ENCODE measurements around the gene BIRC5.
A peak's percentile ranks its signal among the peaks of the same experiment; 100 is the strongest.
"Not testable (repeated sequence)": the region's sequence is repeated elsewhere in the genome, so short reads cannot be mapped to it uniquely, and the experiment has no call there.

BIRC5 gene

GRCh38 chr17:78214016-78214705 is at the start of gene BIRC5:
Gene BIRC5 (plus strand): TSS chr17:78214253. CDS start chr17:78214317, 64 bp downstream.
- peak; percentile 46 for DNase-seq

- DNase-seq = no peak
Observed at GRCh38 chr17:78164748-78165607, 49.1 kb upstream of the BIRC5 start.

DNA sequence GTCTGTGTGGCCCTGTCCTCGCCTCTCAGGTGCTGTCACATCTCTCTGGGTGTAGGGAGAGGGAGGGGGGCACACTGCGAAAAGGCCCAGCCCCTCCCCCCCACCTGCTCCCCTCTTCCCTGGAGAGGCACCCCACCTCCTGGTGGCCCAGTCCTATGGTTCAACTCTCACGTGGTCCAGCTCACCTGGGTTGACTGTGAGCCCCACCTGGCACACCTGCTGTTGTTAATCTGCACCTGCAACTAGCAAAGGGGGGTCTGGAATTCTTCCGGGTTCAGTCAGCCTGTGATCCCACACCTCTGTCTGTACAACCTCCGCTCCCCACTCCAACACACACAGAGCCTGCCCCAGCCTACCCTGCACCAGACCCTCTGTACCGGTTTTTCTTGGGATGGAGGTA is 47.6 kb upstream of the BIRC5 start:
- no peak for DNase-seq

- peak; percentile 51 for DNase-seq
Observed at GRCh38 chr17:78168242-78168902, 45.7 kb upstream of the BIRC5 start, which contains the start of gene SYNGR2. Gene SYNGR2 (plus strand): TSS chr17:78168581. CDS start chr17:78168617, 36 bp downstream.

DNA sequence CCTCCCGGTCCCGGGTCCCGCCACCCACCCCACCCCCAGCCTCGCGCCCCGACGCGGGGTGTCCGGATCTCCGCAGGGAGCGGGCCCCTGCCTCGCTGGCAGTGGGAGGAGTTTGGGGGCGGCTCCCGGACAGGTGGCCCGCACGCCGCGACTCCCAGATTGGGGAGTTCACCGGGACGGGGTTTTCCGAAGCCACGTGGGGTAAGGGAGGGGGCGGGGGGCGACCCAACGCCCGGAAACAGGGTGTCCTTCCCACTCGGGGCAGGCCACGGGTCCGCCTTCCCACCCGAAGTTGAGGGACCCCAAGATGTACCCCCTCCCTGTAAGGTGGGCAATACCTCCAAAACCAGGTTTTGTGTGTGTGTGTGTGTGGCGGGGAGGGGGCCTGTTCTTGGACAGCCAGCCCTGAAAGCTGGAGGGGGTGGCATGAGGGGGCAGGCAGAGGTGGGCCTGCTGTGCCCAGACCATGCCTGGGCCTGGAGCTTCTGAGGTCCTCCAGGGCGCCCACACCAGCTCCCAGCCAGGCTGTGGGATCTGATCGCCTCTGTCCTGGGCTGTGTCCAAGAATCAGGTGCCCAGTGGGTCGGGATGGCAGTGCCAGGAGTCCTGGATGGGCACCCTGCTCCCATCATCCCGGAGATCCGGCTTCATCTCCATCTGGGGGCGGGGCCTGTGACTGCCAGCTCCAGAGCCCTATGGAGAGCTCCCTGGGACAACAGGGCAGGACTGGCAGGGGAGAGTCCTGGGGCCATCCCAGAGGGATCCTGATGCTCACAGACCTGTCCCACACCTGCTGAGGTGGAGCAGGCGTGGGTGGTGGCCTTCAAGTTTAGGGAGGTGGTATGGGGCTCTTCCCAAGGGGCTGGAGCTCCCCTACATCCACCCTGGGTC is 44.9 kb upstream of the BIRC5 start:
- DNase-seq = peak; percentile 40

GRCh38 chr17:78170692-78171590 is 43.1 kb upstream of the BIRC5 start:
- DNase-seq = no peak

GRCh38 chr17:78171591-78172248 is 42.3 kb upstream of the BIRC5 start:
- not testable (repeated sequence) for DNase-seq

GRCh38 chr17:78172249-78173051 is 41.6 kb upstream of the BIRC5 start:
- no peak for DNase-seq

GRCh38 chr17:78173097-78173715 is 40.8 kb upstream of the BIRC5 start:
- no peak for DNase-seq

GRCh38 chr17:78174346-78174869 is 39.6 kb upstream of the BIRC5 start:
- DNase-seq = no peak

GRCh38 chr17:78174870-78175642 is 39.0 kb upstream of the BIRC5 start:
- DNase-seq = no peak

- no peak for DNase-seq
Observed at GRCh38 chr17:78175643-78175981, 38.4 kb upstream of the BIRC5 start.

GRCh38 chr17:78176548-78177025 is 37.5 kb upstream of the BIRC5 start:
- DNase-seq = peak; percentile 28

- no peak for DNase-seq
Observed at GRCh38 chr17:78179372-78179771, 34.7 kb upstream of the BIRC5 start.

GRCh38 chr17:78180083-78180482 is 34.0 kb upstream of the BIRC5 start:
- DNase-seq = no peak

GRCh38 chr17:78180508-78180907 is 33.5 kb upstream of the BIRC5 start:
- no peak for DNase-seq

DNA sequence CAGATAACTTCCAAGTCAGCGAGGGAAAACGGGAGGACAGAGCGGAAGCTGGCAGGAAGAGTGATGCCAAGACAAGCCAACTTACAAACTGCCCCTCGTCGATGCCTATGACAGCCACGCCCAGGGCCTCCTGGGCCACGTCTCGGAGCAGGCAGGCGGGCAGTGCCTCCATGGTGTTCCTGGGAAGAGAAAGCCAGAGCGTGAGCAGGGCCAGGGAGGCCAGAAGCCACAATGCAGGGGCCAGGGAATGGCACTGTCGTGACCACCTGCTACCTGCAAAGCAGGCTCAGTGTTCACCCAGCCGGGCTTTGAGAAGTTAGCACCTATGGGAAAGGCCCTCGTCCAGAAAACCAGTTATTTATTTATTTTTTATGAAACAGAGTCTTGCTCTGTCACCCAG is 31.5 kb upstream of the BIRC5 start:
- DNase-seq = no peak

DNA sequence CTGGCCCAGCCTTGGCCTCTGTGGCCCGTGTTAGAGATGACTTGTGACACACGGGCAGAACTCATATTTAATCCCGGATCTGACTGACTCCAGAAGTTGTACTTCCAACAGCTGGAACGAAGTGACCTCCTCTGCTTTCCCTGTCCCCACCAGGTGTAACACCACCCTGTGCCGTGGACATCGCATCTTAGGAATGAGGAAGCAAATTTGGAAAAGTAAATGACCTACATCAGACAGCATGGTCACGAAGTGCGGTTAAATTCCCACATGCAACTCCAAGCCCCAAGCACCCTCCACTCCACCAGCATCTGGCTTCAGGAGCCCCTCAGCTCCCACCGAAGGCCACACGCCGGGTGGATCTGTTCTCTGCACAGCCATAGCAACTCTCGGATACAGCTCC is 30.1 kb upstream of the BIRC5 start:
- no peak for DNase-seq
